Erythroblast (primary cell): Measurements from ENCODE around the gene PF4V1.

Source experiments
- GATA1 ChIP-seq: IDR thresholded peaks from 2 replicates; pipeline ENCODE4 v1.6.1; 2011; ENCODE audit warnings: low read depth, mild to moderate bottlenecking, control low read depth, low read length, moderate library complexity
- POLR2A ChIP-seq: IDR thresholded peaks from 2 replicates; pipeline ENCODE4 v1.6.1; 2011; ENCODE audit warnings: mild to moderate bottlenecking, low read length

- TF ChIP-seq POLR2A (no peak), GATA1 (no peak)
Observed at GRCh38 chr4:73870768-73871167, 17.7 kb downstream of the PF4V1 start.
